GM18502 (cell line): ENCODE data around the gene ADTRP.

Experiments
- ATAC-seq: cut with Tn5 transposase; IDR thresholded peaks from one replicate; pipeline ENCODE4 v1.9.1; 2021; ENCODE audit warnings: mild to moderate bottlenecking; ENCODE audit not compliant: unreplicated experiment, poor library complexity

Gene ADTRP

GRCh38 chr6:11731423-11731822 lies 47.2 kb downstream of the ADTRP start:
- no peak for ATAC-seq

GRCh38 chr6:11730641-11731040 lies 48.0 kb downstream of the ADTRP start:
- ATAC-seq, result peak; percentile 53

GRCh38 chr6:11729076-11729475 lies 49.5 kb downstream of the ADTRP start:
- ATAC-seq, result no peak

- no peak for ATAC-seq
Measured at GRCh38 chr6:11727998-11728961, 50.3 kb downstream of the ADTRP start.

- no peak for ATAC-seq
Measured at GRCh38 chr6:11727346-11727997, 51.1 kb downstream of the ADTRP start.

GRCh38 chr6:11724286-11724685 lies 54.3 kb downstream of the ADTRP start:
- ATAC-seq, result no peak

- ATAC-seq, result no peak
Measured at GRCh38 chr6:11722805-11723631, 55.6 kb downstream of the ADTRP start.

GRCh38 chr6:11722220-11722619 lies 56.4 kb downstream of the ADTRP start:
- no peak for ATAC-seq

GRCh38 chr6:11718463-11718862 lies 60.1 kb downstream of the ADTRP start:
- ATAC-seq, result no peak

- no peak for ATAC-seq
Measured at GRCh38 chr6:11718031-11718430, 60.6 kb downstream of the ADTRP start.

GRCh38 chr6:11714798-11715285 lies 63.8 kb downstream of the ADTRP start:
- ATAC-seq, result no peak

GRCh38 chr6:11714116-11714797 lies 64.3 kb downstream of the ADTRP start:
- ATAC-seq, result peak; percentile 58

GRCh38 chr6:11712760-11713159 lies 65.8 kb downstream of the ADTRP start:
- ATAC-seq, result no peak

GRCh38 chr6:11711984-11712711 lies 66.5 kb downstream of the ADTRP start:
- ATAC-seq, result no peak

- peak; percentile 51 for ATAC-seq
Measured at GRCh38 chr6:11711003-11711983, 67.3 kb downstream of the ADTRP start.

GRCh38 chr6:11710311-11710761 lies 68.3 kb downstream of the ADTRP start:
- ATAC-seq, result no peak

- ATAC-seq, result no peak
Measured at GRCh38 chr6:11706171-11706570, 72.4 kb downstream of the ADTRP start.

GRCh38 chr6:11705483-11705882 lies 73.1 kb downstream of the ADTRP start:
- no peak for ATAC-seq
